Thoracic aorta (tissue), 2 donors: ENCODE data around the gene FKBP6. TPM values are rescaled to one million over a fixed set of nuclear protein-coding genes. Genes with fewer than 3 reads are reported as not detected.
"Not testable (repeated sequence)": the region's sequence is repeated elsewhere in the genome, so short reads cannot be mapped to it uniquely, and the experiment has no call there.

Experiments used
- ATAC-seq: fragments of 150-250 bp; one replicate; pipeline ENCODE4 v1.8.0; 2017; ENCODE audit warnings: low read depth; ENCODE audit not compliant: insufficient number of reproducible peaks, low FRiP score
- DNase-seq: peaks from one replicate; pipeline ENCODE4 v3.0.0-alpha.2; 2020; ENCODE audit warnings: low spot score
- H3K27ac ChIP-seq, 2 donors: fragments of 200-600 bp; sonication (generic); 1 replicate in 1 of 2; 2 replicates in 1 of 2; pipeline ENCODE4 v1.5.1; 2016; ENCODE audit warnings: mild to moderate bottlenecking in 2 of 2, moderate library complexity in 2 of 2
- H3K27me3 ChIP-seq: fragments of 200-600 bp; sonication (generic); replicated peaks from 2 replicates; pipeline ENCODE4 v1.6.0; 2016; ENCODE audit warnings: mild to moderate bottlenecking; ENCODE audit not compliant: insufficient read depth
- H3K36me3 ChIP-seq: fragments of 200-600 bp; sonication (generic); one replicate; pipeline ENCODE4 v1.5.1; 2016
- H3K4me1 ChIP-seq, 2 donors: fragments of 200-600 bp; sonication (generic); 1 replicate in 1 of 2; 2 replicates in 1 of 2; pipeline versions ENCODE4 v1.5.1 to v1.6.0; 2016; ENCODE audit warnings: low read depth in 2 of 2, mild to moderate bottlenecking in 1 of 2; ENCODE audit not compliant: control insufficient read depth in 1 of 2
- H3K4me3 ChIP-seq: fragments of 200-600 bp; sonication (generic); 2 replicates; pipeline ENCODE4 v1.5.1; 2016; ENCODE audit warnings: mild to moderate bottlenecking
- H3K9me3 ChIP-seq: fragments of 200-600 bp; sonication (generic); 2 replicates; pipeline ENCODE4 v1.5.1; 2016
- total RNA-seq, 2 donors: library from RNA; depleted of rRNA; stranded (reverse); fragments of >200 nt; gene quantifications; one replicate each; pipeline versions ENCODE4 v1.1.0 to v1.2.3, GENCODE V29; 2016
- TF ChIP-seq, protein P1 (sequence below): fragments of 200-600 bp; sonication (generic); IDR thresholded peaks from one replicate; pipeline ENCODE4 v1.5.1; 2019; ENCODE audit warnings: antibody characterized with exemption

The FKBP6 gene
- total RNA-seq, 2 donors from 2014 or later = not detected

DNA sequence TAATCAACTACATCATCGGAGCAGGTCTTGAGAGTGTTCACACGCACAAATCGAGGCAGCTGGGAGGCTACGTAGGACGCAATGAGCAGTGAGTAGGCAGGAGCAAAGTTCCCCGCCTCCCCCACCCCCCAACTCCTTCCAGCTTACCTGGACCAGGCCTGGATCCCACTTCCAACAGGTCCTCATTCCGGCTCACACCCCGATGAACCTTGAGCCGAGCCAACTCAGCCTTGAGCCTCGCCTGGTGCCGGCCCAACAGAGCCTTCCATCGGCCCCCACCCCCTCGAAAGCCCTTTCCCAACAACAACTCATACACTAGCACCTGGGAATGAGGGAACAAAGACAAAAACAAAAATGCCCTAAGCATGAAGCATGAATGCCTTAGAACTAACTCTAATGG lies 20.5 kb upstream of the FKBP6 start:
- Histone ChIP-seq H3K9me3 (no peaks in the 10 kb centered on the region), H3K4me3 (peak overlapping the region; percentile 93), H3K27me3 (no peaks in the 10 kb centered on the region), H3K4me1 (peaks cover 4 to 6% of the 10 kb centered on the region in 2 donors), H3K27ac (no peak overlapping the region), H3K36me3 (peaks cover 25% of the 10 kb centered on the region)
- DNase-seq = no peak
- TF ChIP-seq, protein P1, sequence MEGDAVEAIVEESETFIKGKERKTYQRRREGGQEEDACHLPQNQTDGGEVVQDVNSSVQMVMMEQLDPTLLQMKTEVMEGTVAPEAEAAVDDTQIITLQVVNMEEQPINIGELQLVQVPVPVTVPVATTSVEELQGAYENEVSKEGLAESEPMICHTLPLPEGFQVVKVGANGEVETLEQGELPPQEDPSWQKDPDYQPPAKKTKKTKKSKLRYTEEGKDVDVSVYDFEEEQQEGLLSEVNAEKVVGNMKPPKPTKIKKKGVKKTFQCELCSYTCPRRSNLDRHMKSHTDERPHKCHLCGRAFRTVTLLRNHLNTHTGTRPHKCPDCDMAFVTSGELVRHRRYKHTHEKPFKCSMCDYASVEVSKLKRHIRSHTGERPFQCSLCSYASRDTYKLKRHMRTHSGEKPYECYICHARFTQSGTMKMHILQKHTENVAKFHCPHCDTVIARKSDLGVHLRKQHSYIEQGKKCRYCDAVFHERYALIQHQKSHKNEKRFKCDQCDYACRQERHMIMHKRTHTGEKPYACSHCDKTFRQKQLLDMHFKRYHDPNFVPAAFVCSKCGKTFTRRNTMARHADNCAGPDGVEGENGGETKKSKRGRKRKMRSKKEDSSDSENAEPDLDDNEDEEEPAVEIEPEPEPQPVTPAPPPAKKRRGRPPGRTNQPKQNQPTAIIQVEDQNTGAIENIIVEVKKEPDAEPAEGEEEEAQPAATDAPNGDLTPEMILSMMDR = no peak
- no peak for ATAC-seq

GRCh38 chr7:73308074-73308664 lies 19.8 kb upstream of the FKBP6 start:
- Histone ChIP-seq H3K36me3 (peaks cover 21% of the 10 kb centered on the region), H3K9me3 (no peaks in the 10 kb centered on the region), H3K27ac (peak overlapping the region; percentile 22 to 40), H3K4me1 (peaks cover 4 to 6% of the 10 kb centered on the region in 2 donors), H3K4me3 (peak overlapping the region; percentile 93), H3K27me3 (no peaks in the 10 kb centered on the region)
- DNase-seq (no peak), ATAC-seq (no peak)
- TF ChIP-seq, protein P1 = no peak

- Histone ChIP-seq H3K27me3 (no peaks in the 10 kb centered on the region), H3K4me1 (peaks cover 4 to 6% of the 10 kb centered on the region in 2 donors), H3K9me3 (no peaks in the 10 kb centered on the region), H3K4me3 (peak within 1 kb of the TSS; percentile 93), H3K36me3 (peaks cover 15% of the 10 kb centered on the region), H3K27ac (peak within 1 kb of the TSS; percentile 22 to 40)
- TF ChIP-seq, protein P1 = no peak
- DNase-seq (peak; percentile 50), ATAC-seq (peak; percentile 56)
Observed at GRCh38 chr7:73308665-73309214, 19.2 kb upstream of the FKBP6 start, which contains the start of gene NSUN5. Gene NSUN5, minus strand, starts transcription at chr7:73308826. Its CDS starts 36 bp downstream, at chr7:73308790.

DNA sequence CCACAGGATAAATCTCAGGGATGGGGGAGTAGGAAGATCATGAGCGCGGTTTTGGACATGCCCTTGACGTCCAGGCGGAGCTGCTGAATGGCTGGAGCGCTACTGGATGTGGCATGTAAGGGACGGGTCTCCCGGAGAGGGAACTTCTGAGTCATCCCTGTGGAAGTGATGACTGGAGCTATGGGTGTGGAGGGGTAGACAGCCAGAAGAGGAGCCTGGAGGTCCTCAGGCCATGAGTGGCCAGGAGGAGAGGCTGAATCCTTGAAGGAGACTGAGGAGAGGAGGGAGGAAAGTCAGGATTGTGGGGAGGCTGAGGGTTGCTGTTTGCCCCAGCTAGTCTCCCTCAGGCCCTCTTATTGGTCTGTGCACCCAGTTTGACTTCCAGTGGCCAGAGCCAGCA lies 16.5 kb upstream of the FKBP6 start:
- H3K9me3 ChIP-seq, H3K4me1 ChIP-seq, ATAC-seq: not testable (repeated sequence)

DNA sequence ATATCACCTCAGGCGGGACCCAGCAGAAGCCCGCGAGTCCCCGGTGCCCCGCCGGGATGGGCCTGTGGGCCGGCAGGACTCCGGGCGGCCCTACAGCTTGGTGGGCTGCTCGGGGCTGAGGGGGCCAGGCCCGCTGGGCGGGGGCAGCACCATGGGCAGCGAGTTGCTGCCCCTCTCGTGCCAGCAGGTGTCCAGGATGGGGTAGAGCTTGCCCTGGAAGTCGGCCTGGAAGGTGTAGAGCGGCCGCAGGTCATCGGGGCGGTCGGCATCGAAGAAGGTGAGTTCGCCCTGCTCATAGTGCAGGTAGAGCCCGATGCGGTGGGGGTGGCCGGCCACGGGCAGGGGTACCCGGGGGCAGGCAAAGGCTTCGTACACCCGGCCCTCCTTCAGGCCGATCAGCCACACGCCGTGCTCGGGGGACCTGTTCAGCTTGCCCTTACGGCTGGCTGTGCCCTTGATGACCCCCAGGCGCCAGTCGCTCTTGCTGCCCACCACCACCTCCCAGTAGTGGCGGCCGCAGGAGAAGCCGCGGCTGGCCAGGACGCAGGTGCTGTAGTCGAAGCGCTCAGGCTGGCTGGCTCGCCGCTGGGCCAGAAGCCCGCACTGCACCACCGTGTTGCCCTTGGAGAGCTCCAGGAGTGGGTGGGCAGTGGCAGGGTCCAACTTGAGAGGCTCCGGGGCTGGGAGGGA lies 15.0 kb upstream of the FKBP6 start:
- ATAC-seq (no peak), DNase-seq (no peak)
- Histone ChIP-seq H3K4me3 (no peak overlapping the region), H3K4me1 (peaks cover 4 to 6% of the 10 kb centered on the region in 2 donors), H3K9me3 (no peaks in the 10 kb centered on the region), H3K27ac (no peak overlapping the region), H3K36me3 (no peaks in the 10 kb centered on the region), H3K27me3 (no peaks in the 10 kb centered on the region)
- TF ChIP-seq, protein P1 = no peak

More for the DNA sequence above, 16.5 kb upstream of the FKBP6 start:
- not testable (repeated sequence) for H3K4me3 ChIP-seq, H3K27ac ChIP-seq, H3K36me3 ChIP-seq, DNase-seq, H3K27me3 ChIP-seq
